Mesenchymal stem cell (in vitro differentiated cells and primary cell): ENCODE results near the gene FAM32A.

Experiments
- DNase-seq: peaks from one replicate; pipeline ENCODE4 v3.0.0-alpha.2; 2013
- H2AFZ ChIP-seq: one replicate; pipeline ENCODE4 v1.6.1; 2013; ENCODE audit warnings: low read depth, mild to moderate bottlenecking, control low read depth, inconsistent platforms, low read length, moderate library complexity
- H2AK5ac ChIP-seq: 2 replicates; pipeline ENCODE4 v1.6.1; 2013; ENCODE audit warnings: low read length, moderate library complexity, mild to moderate bottlenecking, inconsistent platforms; ENCODE audit not compliant: severe bottlenecking
- H2BK120ac ChIP-seq: one replicate; pipeline ENCODE4 v1.6.1; 2013; ENCODE audit warnings: low read depth, mild to moderate bottlenecking, inconsistent platforms, low read length, moderate library complexity
- H2BK12ac ChIP-seq, 2 experiments: one replicate each; pipeline ENCODE4 v1.6.1; 2013; ENCODE audit warnings: inconsistent platforms in 2 of 2, low read length in 2 of 2, mild to moderate bottlenecking in 2 of 2, moderate library complexity in 2 of 2, control low read depth in 1 of 2
- H2BK15ac ChIP-seq: one replicate; pipeline ENCODE4 v1.6.1; 2013; ENCODE audit warnings: mild to moderate bottlenecking, low read depth, inconsistent platforms; ENCODE audit not compliant: poor library complexity, severe bottlenecking
- H2BK5ac ChIP-seq: 2 replicates; pipeline ENCODE4 v1.6.1; 2013; ENCODE audit warnings: low read depth, mild to moderate bottlenecking, low read length, control low read depth, inconsistent platforms; ENCODE audit not compliant: poor library complexity, severe bottlenecking
- H3K14ac ChIP-seq, 2 experiments: one replicate each; pipeline ENCODE4 v1.6.1; 2013; ENCODE audit warnings: inconsistent platforms in 2 of 2, low read length in 2 of 2, control low read depth in 1 of 2, mild to moderate bottlenecking in 1 of 2, moderate library complexity in 1 of 2
- H3K18ac ChIP-seq, 2 experiments: one replicate each; pipeline ENCODE4 v1.6.1; 2013; ENCODE audit warnings: inconsistent platforms in 2 of 2, low read length in 2 of 2, control low read depth in 1 of 2, low read depth in 1 of 2, mild to moderate bottlenecking in 1 of 2
- H3K23ac ChIP-seq, 2 experiments: one replicate each; pipeline ENCODE4 v1.6.1; 2013; ENCODE audit warnings: inconsistent platforms in 2 of 2, low read length in 2 of 2, mild to moderate bottlenecking in 2 of 2, moderate library complexity in 2 of 2, control low read depth in 1 of 2
- H3K27ac ChIP-seq: 2 replicates; pipeline ENCODE4 v1.5.1; 2013; ENCODE audit warnings: mild to moderate bottlenecking, moderate library complexity, low read length, control low read depth, inconsistent platforms; ENCODE audit not compliant: poor library complexity, severe bottlenecking
- H3K27me3 ChIP-seq, 2 experiments: 2 replicates each; pipeline versions ENCODE4 v1.6.1 to v1.7.0; 2013; ENCODE audit warnings: low read length in 2 of 2, mild to moderate bottlenecking in 2 of 2, moderate library complexity in 2 of 2, control low read depth in 1 of 2, inconsistent platforms in 1 of 2; ENCODE audit not compliant: control insufficient read depth in 1 of 2, insufficient read depth in 1 of 2
- H3K36me3 ChIP-seq, 2 experiments: 2 replicates each; pipeline versions ENCODE4 v1.6.1 to v1.7.0; 2013; ENCODE audit warnings: low read length in 2 of 2, control low read depth in 1 of 2, inconsistent platforms in 1 of 2, low read depth in 1 of 2, mild to moderate bottlenecking in 1 of 2; ENCODE audit not compliant: insufficient read depth in 2 of 2, control insufficient read depth in 1 of 2
- H3K4ac ChIP-seq, 2 experiments: one replicate each; pipeline ENCODE4 v1.6.1; 2013; ENCODE audit warnings: inconsistent platforms in 2 of 2, low read length in 2 of 2, mild to moderate bottlenecking in 2 of 2, moderate library complexity in 2 of 2, control low read depth in 1 of 2, low read depth in 1 of 2
- H3K4me1 ChIP-seq: 2 replicates; pipeline ENCODE4 v1.6.1; 2013; ENCODE audit warnings: low read depth, low read length, control low read depth; ENCODE audit not compliant: control insufficient read depth, insufficient read depth
- H3K4me2 ChIP-seq: 2 replicates; pipeline ENCODE4 v1.6.1; 2013; ENCODE audit warnings: low read length, mild to moderate bottlenecking, inconsistent platforms; ENCODE audit not compliant: poor library complexity, severe bottlenecking
- H3K4me3 ChIP-seq, 2 experiments: 2 replicates each; pipeline versions ENCODE4 v1.5.1 to v1.7.0; 2013; ENCODE audit warnings: low read length in 2 of 2, mild to moderate bottlenecking in 2 of 2, control low read depth in 1 of 2, low read depth in 1 of 2; ENCODE audit not compliant: insufficient read depth in 1 of 2
- H3K79me1 ChIP-seq: replicated peaks from 2 replicates; pipeline ENCODE4 v1.6.1; 2013; ENCODE audit warnings: mild to moderate bottlenecking, control low read depth, low read length, inconsistent platforms; ENCODE audit not compliant: poor library complexity, severe bottlenecking
- H3K9ac ChIP-seq: 2 replicates; pipeline ENCODE4 v1.7.0; 2013; ENCODE audit warnings: mild to moderate bottlenecking, low read length, moderate library complexity
- H3K9me3 ChIP-seq: 2 replicates; pipeline ENCODE4 v1.7.0; 2013; ENCODE audit warnings: mild to moderate bottlenecking, low read length; ENCODE audit not compliant: control insufficient read depth
- H4K8ac ChIP-seq: one replicate; pipeline ENCODE4 v1.6.1; 2013; ENCODE audit warnings: inconsistent platforms, mild to moderate bottlenecking, low read length, moderate library complexity
- H4K91ac ChIP-seq: one replicate; pipeline ENCODE4 v1.6.1; 2013; ENCODE audit warnings: mild to moderate bottlenecking, low read length, inconsistent platforms
- WGBS: methylation state at CpG from one replicate; pipeline ENCODE4 v1.1.7; 2013; ENCODE audit warnings: mixed read lengths; 5-methylcytosine and 5-hydroxymethylcytosine counted together

The FAM32A gene

GRCh38 chr19:16200038-16201010, 15.1 kb downstream of the FAM32A start:
- Histone ChIP-seq H3K4me1 (peaks cover 27% of the 10 kb centered on the region), H3K9ac (peak overlapping the region; percentile 15), H3K79me1 (peaks cover 28% of the 10 kb centered on the region), H3K14ac (no peak overlapping the region), H3K4me3 (peak overlapping the region in 1 of 2 experiments; percentile 99), H3K4me2 (no peak overlapping the region), H3K4ac (no peak overlapping the region), H4K8ac (no peak overlapping the region), H3K27ac (no peak overlapping the region), H2BK5ac (no peak overlapping the region), H2BK120ac (no peak overlapping the region), H4K91ac (no peak overlapping the region), H3K9me3 (no peaks in the 10 kb centered on the region), H3K18ac (no peak overlapping the region), H3K27me3 (no peaks in the 10 kb centered on the region), H3K23ac (no peak overlapping the region), H2BK15ac (no peak overlapping the region), H2BK12ac (no peak overlapping the region), H2AK5ac (no peak overlapping the region), H2AFZ (no peak overlapping the region), H3K36me3 (peaks cover 43 to 49% of the 10 kb centered on the region in 2 experiments)
- peak; percentile 64 for DNase-seq
- 94% methylated on average over 20 of the region's 20 CpGs for WGBS

- Histone ChIP-seq H3K9ac (peak overlapping the region; percentile 15), H3K23ac (no peak overlapping the region), H3K79me1 (peaks cover 28% of the 10 kb centered on the region), H3K14ac (no peak overlapping the region), H2AFZ (no peak overlapping the region), H3K4me2 (no peak overlapping the region), H3K4me1 (peaks cover 27% of the 10 kb centered on the region), H3K27ac (no peak overlapping the region), H2BK15ac (no peak overlapping the region), H3K27me3 (no peaks in the 10 kb centered on the region), H3K4me3 (no peak overlapping the region), H3K4ac (no peak overlapping the region), H2BK5ac (no peak overlapping the region), H2BK120ac (no peak overlapping the region), H3K18ac (no peak overlapping the region), H2AK5ac (no peak overlapping the region), H2BK12ac (no peak overlapping the region), H4K8ac (no peak overlapping the region), H3K9me3 (no peaks in the 10 kb centered on the region), H4K91ac (no peak overlapping the region), H3K36me3 (peaks cover 50 to 56% of the 10 kb centered on the region in 2 experiments)
- no peak for DNase-seq
- WGBS: 100% methylated on average over 4 of the region's 4 CpGs
These were observed 15.8 kb downstream of the FAM32A start for GRCh38 chr19:16201011-16201391.

- no peak overlapping the region for H2AFZ ChIP-seq
- H3K4ac ChIP-seq: no peak overlapping the region
- no peak overlapping the region for H3K4me3 ChIP-seq
- H3K23ac ChIP-seq: no peak overlapping the region
- DNase-seq: no peak
- peaks cover 27% of the 10 kb centered on the region for H3K4me1 ChIP-seq
- H3K9me3 ChIP-seq: no peaks in the 10 kb centered on the region
- no peak overlapping the region for H3K4me2 ChIP-seq
- no peak overlapping the region for H2BK12ac ChIP-seq
- no peak overlapping the region for H4K8ac ChIP-seq
- no peaks in the 10 kb centered on the region for H3K27me3 ChIP-seq
- no peak overlapping the region for H4K91ac ChIP-seq
- H2BK5ac ChIP-seq: no peak overlapping the region
- H3K27ac ChIP-seq: no peak overlapping the region
- no peak overlapping the region for H3K14ac ChIP-seq
- no peak overlapping the region for H2AK5ac ChIP-seq
- no peak overlapping the region for H2BK120ac ChIP-seq
- H2BK15ac ChIP-seq: no peak overlapping the region
- H3K9ac ChIP-seq: no peak overlapping the region
- peaks cover 65 to 72% of the 10 kb centered on the region in 2 experiments for H3K36me3 ChIP-seq
- H3K79me1 ChIP-seq: peaks cover 38% of the 10 kb centered on the region
- WGBS: 91% methylated on average over 20 of the region's 22 CpGs
- H3K18ac ChIP-seq: no peak overlapping the region
These were observed 17.4 kb downstream of the FAM32A start for GRCh38 chr19:16202320-16203255.
